Measurements from ENCODE around the gene ERC2.

- TF ChIP-seq CTCF (IDR thresholded peaks at IDR 0.05): no peak
- no peak for TF ChIP-seq POLR2A (IDR thresholded peaks at IDR 0.05)
These were observed 830.2 kb downstream of the ERC2 start for GRCh38 chr3:55637906-55638638.

All from heart left ventricle (tissue), 13 donors.